NB4 (cell line): ENCODE results near the gene DOCK6.

ENCODE experiments used
- DNase-seq: peaks from one replicate; pipeline ENCODE4 v3.0.0; 2010; ENCODE audit warnings: low read depth
- H3K4me3 ChIP-seq: one replicate; pipeline ENCODE4 v1.5.1; 2011; ENCODE audit warnings: mild to moderate bottlenecking, low read depth, low read length, moderate library complexity
- CTCF ChIP-seq: IDR thresholded peaks from one replicate; pipeline ENCODE4 v1.5.1; 2012; ENCODE audit warnings: low read depth, low read length
- MAX ChIP-seq: IDR thresholded peaks from 2 replicates; pipeline ENCODE4 v1.6.1; 2011; ENCODE audit warnings: low read depth, low read length
- MYC ChIP-seq: IDR thresholded peaks from 2 replicates; pipeline ENCODE4 v1.6.1; 2011; ENCODE audit warnings: low read depth, low read length
- POLR2A ChIP-seq: IDR thresholded peaks from 2 replicates; pipeline ENCODE4 v1.6.1; 2011; ENCODE audit warnings: mild to moderate bottlenecking; ENCODE audit not compliant: insufficient read length; ENCODE audit errors: extremely low read depth

Gene DOCK6

GRCh38 chr19:11221082-11221598, 41.2 kb downstream of the DOCK6 start:
- no peak overlapping the region for H3K4me3 ChIP-seq
- DNase-seq: no peak
- TF ChIP-seq POLR2A (no peak), MAX (no peak), MYC (no peak), CTCF (no peak)

- no peak overlapping the region for H3K4me3 ChIP-seq
- no peak for TF ChIP-seq CTCF
- TF ChIP-seq POLR2A: no peak
- no peak for TF ChIP-seq MYC
- TF ChIP-seq MAX: no peak
- no peak for DNase-seq
Measured at GRCh38 chr19:11214387-11214786, 47.9 kb downstream of the DOCK6 start.

- DNase-seq: no peak
- H3K4me3 ChIP-seq: no peak overlapping the region
- TF ChIP-seq MAX (no peak), CTCF (no peak), POLR2A (no peak), MYC (no peak)
Measured at GRCh38 chr19:11210656-11210928, 51.7 kb downstream of the DOCK6 start.

GRCh38 chr19:11209839-11210655, 52.3 kb downstream of the DOCK6 start:
- TF ChIP-seq CTCF: no peak
- no peak for TF ChIP-seq MYC
- TF ChIP-seq MAX: no peak
- no peak for TF ChIP-seq POLR2A
- no peak for DNase-seq
- no peak overlapping the region for H3K4me3 ChIP-seq

GRCh38 chr19:11208561-11209471, 53.5 kb downstream of the DOCK6 start:
- no peak overlapping the region for H3K4me3 ChIP-seq
- TF ChIP-seq POLR2A (no peak), MAX (no peak), MYC (no peak), CTCF (no peak)
- no peak for DNase-seq
